GM12878 (cell line): ENCODE measurements around the gene TANC1. TPM values are rescaled to one million over a fixed set of nuclear protein-coding genes. Genes with fewer than 3 reads are reported as not detected.

Source experiments
- ATAC-seq: fragments of 200-7000 bp; cut with Tn5 transposase; 3 replicates; pipeline ENCODE4 v1.9.1; 2020; ENCODE audit warnings: mild to moderate bottlenecking, moderate library complexity
- BruUV-seq: library from RNA; stranded (reverse); fragments of 400-500 nt; replicated peaks from 2 replicates; lab custom pipeline; 2021; lab: Mats Ljungman, UMichigan
- CTCF ChIA-PET: fragments of 300-600 bp; sonication (Branson Sonifier 250); formaldehyde crosslinking; extraction: SDS; loops from one replicate; lab custom pipeline; 2021; ENCODE audit warnings: inconsistent platforms; lab: Yijun Ruan, JAX
- POLR2A ChIA-PET: fragments of 350-600 bp; formaldehyde crosslinking; extraction: SDS; loops from one replicate; lab custom pipeline; 2021; ENCODE audit warnings: inconsistent platforms; lab: Charles Lee
- RAD21 ChIA-PET: fragments of 300-600 bp; sonication (Branson Sonifier 250); formaldehyde crosslinking; loops from one replicate; lab custom pipeline; 2023; ENCODE audit warnings: antibody characterized with exemption; ENCODE audit not compliant: unreplicated experiment; lab: Charles Lee
- SMC1A ChIA-PET: fragments of 300-600 bp; sonication (Branson Sonifier 250); formaldehyde crosslinking; loops from one replicate; lab custom pipeline; 2023; ENCODE audit not compliant: unreplicated experiment, uncharacterized antibody; lab: Charles Lee
- DNase-seq: peaks from one replicate; pipeline ENCODE4 v3.0.0-alpha.2; 2011; ENCODE audit warnings: low read depth, low spot score
- FAIRE-seq: peaks from 3 replicates; lab custom pipeline; 2011; peaks lifted over from hg19 to GRCh38; lab: Jason Lieb, UNC
- H2AFZ ChIP-seq: 2 replicates; pipeline ENCODE4 v1.6.0; 2011; ENCODE audit warnings: low read depth, low read length, control low read depth; ENCODE audit not compliant: control insufficient read depth
- H3K27ac ChIP-seq: 2 replicates; pipeline ENCODE4 v1.5.1; 2011; ENCODE audit warnings: control low read depth; ENCODE audit not compliant: control insufficient read depth, insufficient read depth
- H3K27me3 ChIP-seq, 2 experiments: replicated peaks in 1 of 2; 2 replicates each; pipeline versions ENCODE4 v1.6.0 to v1.6.1; 2011; ENCODE audit warnings: low read length in 1 of 2; ENCODE audit not compliant: control insufficient read depth in 2 of 2, insufficient read depth in 2 of 2
- H3K36me3 ChIP-seq, 2 experiments: 2 replicates each; pipeline ENCODE4 v1.5.1; 2011; ENCODE audit warnings: low read length in 1 of 2; ENCODE audit not compliant: control insufficient read depth in 2 of 2, insufficient read depth in 2 of 2
- H3K4me1 ChIP-seq: 2 replicates; pipeline ENCODE4 v1.6.1; 2011; ENCODE audit warnings: mild to moderate bottlenecking, low read length, moderate library complexity, mixed read lengths; ENCODE audit not compliant: control insufficient read depth, insufficient read depth
- H3K4me2 ChIP-seq: 2 replicates; pipeline ENCODE4 v1.6.0; 2011; ENCODE audit warnings: control low read depth; ENCODE audit not compliant: control insufficient read depth, insufficient read depth
- H3K4me3 ChIP-seq: fragments of 200-600 bp; sonication (generic); 2 replicates; pipeline ENCODE4 v1.5.1; 2016
- H3K79me2 ChIP-seq: 2 replicates; pipeline ENCODE4 v1.6.0; 2011; ENCODE audit warnings: low read length; ENCODE audit not compliant: control insufficient read depth, insufficient read depth
- H3K9ac ChIP-seq: 2 replicates; pipeline ENCODE4 v1.8.0; 2011; ENCODE audit warnings: low read length, control low read depth, mixed read lengths; ENCODE audit not compliant: control insufficient read depth, insufficient read depth
- H3K9me3 ChIP-seq: replicated peaks from 3 replicates; pipeline ENCODE4 v1.5.1; 2011; ENCODE audit warnings: mild to moderate bottlenecking, low read length; ENCODE audit not compliant: control insufficient read depth, insufficient read depth
- H4K20me1 ChIP-seq: 2 replicates; pipeline ENCODE4 v1.6.0; 2011; ENCODE audit not compliant: control insufficient read depth, insufficient read depth
- CBFB ChIP-seq: IDR thresholded peaks from 2 replicates; pipeline ENCODE4 v1.6.1; 2016; ENCODE audit warnings: antibody characterized with exemption, low read depth
- CEBPZ ChIP-seq: fragments of 150-350 bp; IDR thresholded peaks from 2 replicates; pipeline ENCODE4 v1.6.1; 2016; ENCODE audit warnings: low read depth, low read length
- CREB1 ChIP-seq: IDR thresholded peaks from 2 replicates; pipeline ENCODE4 v1.6.1; 2012; ENCODE audit warnings: low read depth, mild to moderate bottlenecking, inconsistent platforms
- E2F8 ChIP-seq: fragments of 450-650 bp; IDR thresholded peaks from 2 replicates; pipeline ENCODE4 v1.6.1; 2018; ENCODE audit warnings: mild to moderate bottlenecking, low read depth, moderate library complexity; ENCODE audit not compliant: partially characterized antibody
- KAT2A ChIP-seq: conservative IDR thresholded peaks from 2 replicates; pipeline ENCODE4 v1.6.1; 2011; ENCODE audit warnings: low read depth, low read length; ENCODE audit not compliant: control insufficient read depth
- MXI1 ChIP-seq: fragments of 150-350 bp; IDR thresholded peaks from 2 replicates; pipeline ENCODE4 v1.6.1; 2011; ENCODE audit warnings: low read depth, mild to moderate bottlenecking, inconsistent platforms, low read length, improper control_type of control experiment
- POU2F2 ChIP-seq: IDR thresholded peaks from 3 replicates; pipeline ENCODE4 v1.6.1; 2011; ENCODE audit warnings: low read depth, mild to moderate bottlenecking, low read length, borderline replicate concordance
- RELB ChIP-seq: fragments of 450-650 bp; IDR thresholded peaks from 2 replicates; pipeline ENCODE4 v1.6.1; 2017; ENCODE audit warnings: low read depth, mild to moderate bottlenecking, moderate library complexity
- SP1 ChIP-seq: IDR thresholded peaks from one replicate; pipeline ENCODE4 v1.6.1; 2011; ENCODE audit warnings: low read depth, low read length
- SREBF1 ChIP-seq: IDR thresholded peaks from 2 replicates; pipeline ENCODE4 v1.6.1; 2012; ENCODE audit warnings: mild to moderate bottlenecking, low read length
- WGBS: methylation state at CpG from one replicate; pipeline ENCODE4 v1.1.6; 2016; ENCODE audit warnings: low lambda C conversion rate; ENCODE audit not compliant: insufficient replicate concordance, insufficient coverage; ENCODE audit errors: missing lambda C conversion rate; 5-methylcytosine and 5-hydroxymethylcytosine counted together
- in situ Hi-C: fragments of 300-500 bp; cut with MboI; formaldehyde crosslinking; loops from 9 replicates; pipeline ENCODE4 v1.14.3; 2018; ENCODE audit warnings: mixed read lengths
- intact Hi-C: fragments of 100-400 bp; cut with micrococcal nuclease; formaldehyde crosslinking; loops from one replicate; pipeline ENCODE4 v1.14.2; 2022; ENCODE audit not compliant: unreplicated experiment
- polyA plus RNA-seq, 11 experiments: library from polyadenylated mRNA; depleted of rRNA in 4 of 11; unstranded in 6 of 11; stranded (reverse) in 5 of 11; fragments of >200 nt; fragmentation: Nextera tagmentation in 4 of 11; fragmentation: Illumina TruSeq in 1 of 11; extraction: Ambion mirVana in 4 of 11; extraction: Trizol in 1 of 11; gene quantifications; 1 replicate in 1 of 11; 2 replicates in 10 of 11; pipeline versions ENCODE4 v1.2.1 to v1.2.3, GENCODE V29; 2011 to 2016; ENCODE audit warnings: inconsistent platforms in 2 of 11, missing spikeins in 2 of 11, low read depth in 1 of 11
- total RNA-seq, 4 experiments: library from RNA; depleted of rRNA in 3 of 4; stranded (reverse); fragments of >200 nt in 3 of 4; fragmentation: Illumina TruSeq in 1 of 4; extraction: Trizol in 1 of 4; gene quantifications; 2 replicates each; pipeline versions ENCODE4 v1.2.1 to v1.2.3, GENCODE V29; 2013 to 2021

The TANC1 gene
- total and polyA plus RNA-seq, 10 of the 15 experiments (the other 5 are each of a cell fraction or from before 2014, with no cell fraction given) = 0.05 to 5.0 (median 0.34) TPM

GRCh38 chr2:159060518-159060917, 92.1 kb downstream of the TANC1 start:
- DNase-seq = no peak
- TF ChIP-seq SP1 (no peak), SREBF1 (no peak), KAT2A (no peak), CBFB (no peak), MXI1 (no peak), CEBPZ (no peak), CREB1 (no peak), E2F8 (no peak), RELB (no peak), POU2F2 (no peak)
- ChIA-PET SMC1A (no interaction called here), RAD21 (no interaction called here), POLR2A (no interaction called here), CTCF (no interaction called here)
- H3K4me1 ChIP-seq = no peaks in the 10 kb centered on the region
- no peak for ATAC-seq
- no peaks in the 10 kb centered on the region for H3K27me3 ChIP-seq
- H3K79me2 ChIP-seq = no peaks in the 10 kb centered on the region
- H3K9ac ChIP-seq = no peak overlapping the region
- in situ Hi-C loops = no loop called here
- no peak overlapping the region for H2AFZ ChIP-seq
- no peaks in the 10 kb centered on the region for H3K9me3 ChIP-seq
- no TSS peak for BruUV-seq
- no peak overlapping the region for H3K4me2 ChIP-seq
- intact Hi-C loops = no loop called here
- no peaks in the 10 kb centered on the region for H3K36me3 ChIP-seq
- no peak overlapping the region for H3K27ac ChIP-seq
- no peaks in the 10 kb centered on the region for H4K20me1 ChIP-seq
- FAIRE-seq = no peak
- WGBS = 28% methylated on average over 3 of the region's 3 CpGs
- H3K4me3 ChIP-seq = no peak overlapping the region
